ENCODE results near the gene CENPVL3. TPM values are rescaled to one million over a fixed set of nuclear protein-coding genes. Genes with fewer than 3 reads are reported as not detected.

CENPVL3 gene
- total and polyA plus RNA-seq, 9 of the 15 experiments (the other 6 are each of a cell fraction or from before 2014, with no cell fraction given) = not detected

- no peaks in the 10 kb centered on the region for H4K20me1 ChIP-seq (replicated peaks; ENCODE audit: control insufficient read depth, insufficient read depth, low read length)
- CTCF ChIA-PET (ENCODE audit: low intra/inter-chr PET ratio) = no interaction called here
- in situ Hi-C loops (cut with MboI) = no loop called here
- WGBS (ENCODE audit: insufficient coverage, low coverage, missing lambda C conversion rate) = 0% methylated on average over 2 of the region's 3 CpGs
- ATAC-seq = no peak
- no peak overlapping the region for H3K27ac ChIP-seq (ENCODE audit: extremely low read depth, low read depth, low read length)
- H3K36me3 ChIP-seq (ENCODE audit: control insufficient read depth, insufficient read depth, low read length) = no peaks in the 10 kb centered on the region
- DNase-seq (ENCODE audit: extremely low read depth in 1 of 4, low spot score in 3 of 4) = no peak
- no peak overlapping the region for H3K4me2 ChIP-seq (ENCODE audit: insufficient read depth, low read length)
- no peaks in the 10 kb centered on the region for H3K79me2 ChIP-seq (ENCODE audit: control insufficient read depth, insufficient read depth, low read length)
- no peaks in the 10 kb centered on the region for H3K9me1 ChIP-seq (ENCODE audit: control insufficient read depth, insufficient read depth, low read length)
- no peaks in the 10 kb centered on the region for H3K27me3 ChIP-seq (ENCODE audit: control insufficient read depth in 2 of 2, insufficient read depth in 2 of 2, low read length in 2 of 2)
- H2AFZ ChIP-seq (ENCODE audit: low read depth, low read length) = no peak overlapping the region
- no peaks in the 10 kb centered on the region for H3K9me3 ChIP-seq (replicated peaks; ENCODE audit: control insufficient read depth, insufficient read depth, low read depth, low read length)
- POLR2A ChIA-PET = no interaction called here
- no peak for TF ChIP-seq ZFP30 (CRISPR knock-in tag; IDR thresholded peaks at IDR 0.05; ENCODE audit: borderline replicate concordance)
- no peak for TF ChIP-seq ETV5 (CRISPR knock-in tag; IDR thresholded peaks at IDR 0.05; ENCODE audit: low read depth)
- no peak for TF ChIP-seq BMI1 (IDR thresholded peaks at IDR 0.05; ENCODE audit: low read length)
- TF ChIP-seq ZBED1 (IDR thresholded peaks at IDR 0.05) = no peak
- no peak for TF ChIP-seq ZBTB2 (IDR thresholded peaks at IDR 0.05)
- no peak for TF ChIP-seq PPARD (CRISPR knock-in tag; IDR thresholded peaks at IDR 0.05)
- TF ChIP-seq TCF7L2 (IDR thresholded peaks at IDR 0.05; ENCODE audit: low read depth, low read length) = no peak
- no peak for TF ChIP-seq ETV1 (tag; conservative IDR thresholded peaks at IDR 0.05; ENCODE audit: low read depth)
- TF ChIP-seq SMARCA5 (IDR thresholded peaks at IDR 0.05) = no peak
- no peak for TF ChIP-seq ZNF133 (CRISPR knock-in tag; IDR thresholded peaks at IDR 0.05)
- BruUV-seq (replicated peaks) = no TSS peak
- H3K4me1 ChIP-seq (replicated peaks in 1 of 2; ENCODE audit: control insufficient read depth in 2 of 2, insufficient read depth in 2 of 2, low read length in 2 of 2) = no peaks in the 10 kb centered on the region
- FAIRE-seq = no peak
- H3K4me3 ChIP-seq = no peak overlapping the region
- intact Hi-C loops (cut with micrococcal nuclease) = no loop called here
- no peak overlapping the region for H3K9ac ChIP-seq (ENCODE audit: insufficient read depth in 1 of 2, low read depth in 2 of 2, low read length in 2 of 2)
These were observed 49.2 kb downstream of the CENPVL3 start for GRCh38 chrX:51569561-51569960.

All from K562 (cell line).